Smooth muscle cell (in vitro differentiated cells): ENCODE results near the gene MAP3K3. TPM values are rescaled to one million over a fixed set of nuclear protein-coding genes. Genes with fewer than 3 reads are reported as not detected.

Experiments
- DNase-seq: peaks from one replicate; lab custom pipeline; 2025; ENCODE audit not compliant: unreplicated experiment; lab: John Stamatoyannopoulos, UW
- H2AFZ ChIP-seq: fragments of 200-600 bp; sonication (generic); 2 replicates; pipeline ENCODE4 v1.6.0; 2016; ENCODE audit warnings: antibody characterized with exemption, low read depth, mild to moderate bottlenecking
- H3F3A ChIP-seq: fragments of 200-600 bp; sonication (generic); 2 replicates; pipeline ENCODE4 v1.6.0; 2017; ENCODE audit warnings: antibody characterized with exemption, low read depth
- H3K27ac ChIP-seq: fragments of 200-600 bp; sonication (generic); 2 replicates; pipeline ENCODE4 v1.5.1; 2016; ENCODE audit warnings: low read depth, mild to moderate bottlenecking
- H3K27me3 ChIP-seq: fragments of 200-600 bp; sonication (generic); 2 replicates; pipeline ENCODE4 v1.6.1; 2016; ENCODE audit warnings: low read depth, mild to moderate bottlenecking
- H3K36me3 ChIP-seq: fragments of 200-600 bp; sonication (generic); 2 replicates; pipeline ENCODE4 v1.5.1; 2016; ENCODE audit warnings: low read depth
- H3K4me1 ChIP-seq: fragments of 200-600 bp; sonication (generic); 2 replicates; pipeline ENCODE4 v1.5.1; 2016; ENCODE audit warnings: low read depth
- H3K4me2 ChIP-seq: fragments of 200-600 bp; sonication (generic); 2 replicates; pipeline ENCODE4 v1.6.0; 2016; ENCODE audit warnings: mild to moderate bottlenecking
- H3K4me3 ChIP-seq: fragments of 200-600 bp; sonication (generic); 2 replicates; pipeline ENCODE4 v1.5.1; 2016; ENCODE audit warnings: mild to moderate bottlenecking
- H3K79me2 ChIP-seq: fragments of 200-600 bp; sonication (generic); 2 replicates; pipeline ENCODE4 v1.6.0; 2016; ENCODE audit warnings: low read depth, mild to moderate bottlenecking
- H3K9ac ChIP-seq: fragments of 200-600 bp; sonication (generic); 2 replicates; pipeline ENCODE4 v1.6.0; 2016; ENCODE audit warnings: low read depth
- H3K9me3 ChIP-seq: fragments of 200-600 bp; sonication (generic); replicated peaks from 2 replicates; pipeline ENCODE4 v1.5.1; 2016; ENCODE audit warnings: low read depth
- H4K20me1 ChIP-seq: fragments of 200-600 bp; sonication (generic); 2 replicates; pipeline ENCODE4 v1.6.0; 2016; ENCODE audit warnings: low read depth
- CTCF ChIP-seq: fragments of 200-600 bp; sonication (generic); IDR thresholded peaks from 2 replicates; pipeline ENCODE4 v1.5.1; 2017; ENCODE audit warnings: borderline replicate concordance, mild to moderate bottlenecking, antibody characterized with exemption; ENCODE audit not compliant: insufficient read depth, poor library complexity, severe bottlenecking
- WGBS: methylation state at CpG from one replicate; pipeline ENCODE4 v1.1.7; 2016; ENCODE audit warnings: low lambda C conversion rate; 5-methylcytosine and 5-hydroxymethylcytosine counted together
- polyA plus RNA-seq: library from polyadenylated mRNA; unstranded; fragments of >200 nt; fragmentation: Nextera tagmentation; extraction: Ambion mirVana; gene quantifications from 2 replicates; pipeline ENCODE4 v1.2.1, GENCODE V29; 2016
- total RNA-seq: library from RNA; depleted of rRNA; stranded (reverse); fragments of >200 nt; gene quantifications from 2 replicates; pipeline ENCODE4 v1.2.3, GENCODE V29; 2014

The MAP3K3 gene
- total and polyA plus RNA-seq, 2 experiments from 2014 or later, result 16.0 to 23.6 TPM

DNA sequence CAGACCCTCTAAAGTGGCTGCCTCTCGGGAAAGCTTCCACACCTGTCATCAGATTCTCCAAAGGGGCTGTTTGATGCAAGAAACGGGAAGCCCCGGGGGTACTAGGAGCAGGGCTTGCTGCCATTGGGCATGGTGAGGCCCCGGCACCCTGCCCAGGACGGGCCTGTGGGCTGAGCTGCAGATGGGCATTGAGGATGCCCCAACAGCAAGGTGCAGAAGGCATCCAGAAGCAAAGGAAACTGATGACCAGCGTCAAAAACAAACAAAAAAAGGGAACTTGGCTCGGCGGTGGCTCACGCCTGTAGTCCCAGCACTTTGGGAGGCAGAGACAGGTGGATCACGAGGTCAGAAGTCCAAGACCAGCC is 79.2 kb downstream of the MAP3K3 start:
- DNase-seq, result no peak
- no peak for TF ChIP-seq CTCF
- Histone ChIP-seq H3K36me3 (no peaks in the 10 kb centered on the region), H3K79me2 (no peaks in the 10 kb centered on the region), H3K9ac (no peak overlapping the region), H3K9me3 (no peaks in the 10 kb centered on the region), H3K4me1 (peaks cover 13% of the 10 kb centered on the region), H3K4me3 (peak overlapping the region; percentile 26), H3F3A (no peaks in the 10 kb centered on the region), H4K20me1 (peaks cover 20% of the 10 kb centered on the region), H3K4me2 (peak overlapping the region; percentile 95), H2AFZ (no peak overlapping the region), H3K27ac (no peak overlapping the region), H3K27me3 (no peaks in the 10 kb centered on the region)
- 76% methylated on average over 10 of the region's 10 CpGs for WGBS

- no peak for TF ChIP-seq CTCF
- Histone ChIP-seq H3K36me3 (no peaks in the 10 kb centered on the region), H3K9me3 (no peaks in the 10 kb centered on the region), H3K79me2 (no peaks in the 10 kb centered on the region), H3K4me3 (no peak overlapping the region), H3K4me2 (peak overlapping the region; percentile 95), H3K27me3 (no peaks in the 10 kb centered on the region), H4K20me1 (peaks cover 20% of the 10 kb centered on the region), H3K4me1 (peaks cover 13% of the 10 kb centered on the region), H2AFZ (no peak overlapping the region), H3K27ac (no peak overlapping the region), H3F3A (no peaks in the 10 kb centered on the region), H3K9ac (no peak overlapping the region)
- no peak for DNase-seq
- WGBS, result 84% methylated on average over 14 of the region's 19 CpGs
Measured at GRCh38 chr17:63701868-63702720, 79.9 kb downstream of the MAP3K3 start.

GRCh38 chr17:63702721-63703015 is 80.5 kb downstream of the MAP3K3 start:
- Histone ChIP-seq H3K9me3 (no peaks in the 10 kb centered on the region), H3K27me3 (no peaks in the 10 kb centered on the region), H3K4me3 (no peak overlapping the region), H4K20me1 (peaks cover 19% of the 10 kb centered on the region), H3K9ac (no peak overlapping the region), H2AFZ (no peak overlapping the region), H3K36me3 (no peaks in the 10 kb centered on the region), H3K79me2 (no peaks in the 10 kb centered on the region), H3K27ac (no peak overlapping the region), H3F3A (no peaks in the 10 kb centered on the region), H3K4me2 (no peak overlapping the region), H3K4me1 (peaks cover 13% of the 10 kb centered on the region)
- DNase-seq, result no peak
- 83% methylated on average over 6 of the region's 6 CpGs for WGBS
- no peak for TF ChIP-seq CTCF

DNA sequence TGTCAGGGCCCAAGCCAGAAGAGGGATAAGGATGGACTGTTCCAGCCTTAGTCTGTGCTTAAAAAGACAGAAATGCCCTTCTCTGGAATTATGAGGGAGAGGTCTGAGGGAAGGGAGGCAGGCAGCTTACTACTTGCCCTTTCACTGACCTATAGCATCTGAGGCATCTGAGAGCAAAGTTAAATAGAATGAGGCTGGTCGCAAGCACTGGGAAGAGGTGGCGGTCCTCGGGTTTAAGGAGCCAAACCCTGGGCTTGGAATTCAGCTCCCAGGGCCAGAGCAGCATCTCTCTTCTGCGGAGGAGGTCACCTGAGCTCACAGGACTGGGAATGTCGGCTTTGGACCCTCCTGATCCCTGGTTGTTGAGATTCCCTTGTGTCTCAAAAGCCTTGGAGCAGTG is 80.8 kb downstream of the MAP3K3 start:
- WGBS, result 92% methylated on average over 5 of the region's 5 CpGs
- DNase-seq, result no peak
- Histone ChIP-seq H3K27me3 (no peaks in the 10 kb centered on the region), H4K20me1 (peaks cover 15% of the 10 kb centered on the region), H3K4me1 (peaks cover 13% of the 10 kb centered on the region), H3K4me3 (no peak overlapping the region), H3K4me2 (no peak overlapping the region), H3K9me3 (no peaks in the 10 kb centered on the region), H2AFZ (no peak overlapping the region), H3F3A (no peaks in the 10 kb centered on the region), H3K9ac (no peak overlapping the region), H3K79me2 (no peaks in the 10 kb centered on the region), H3K27ac (no peak overlapping the region), H3K36me3 (no peaks in the 10 kb centered on the region)
- TF ChIP-seq CTCF, result no peak
